ENCODE data around the gene TP53AIP1.

Gene TP53AIP1

GRCh38 chr11:128893578-128894285, 48.9 kb downstream of the TP53AIP1 start:
- no peak overlapping the region for H3K4me3 ChIP-seq (ENCODE audit: low read depth, low read length)
- TF ChIP-seq, protein P1, sequence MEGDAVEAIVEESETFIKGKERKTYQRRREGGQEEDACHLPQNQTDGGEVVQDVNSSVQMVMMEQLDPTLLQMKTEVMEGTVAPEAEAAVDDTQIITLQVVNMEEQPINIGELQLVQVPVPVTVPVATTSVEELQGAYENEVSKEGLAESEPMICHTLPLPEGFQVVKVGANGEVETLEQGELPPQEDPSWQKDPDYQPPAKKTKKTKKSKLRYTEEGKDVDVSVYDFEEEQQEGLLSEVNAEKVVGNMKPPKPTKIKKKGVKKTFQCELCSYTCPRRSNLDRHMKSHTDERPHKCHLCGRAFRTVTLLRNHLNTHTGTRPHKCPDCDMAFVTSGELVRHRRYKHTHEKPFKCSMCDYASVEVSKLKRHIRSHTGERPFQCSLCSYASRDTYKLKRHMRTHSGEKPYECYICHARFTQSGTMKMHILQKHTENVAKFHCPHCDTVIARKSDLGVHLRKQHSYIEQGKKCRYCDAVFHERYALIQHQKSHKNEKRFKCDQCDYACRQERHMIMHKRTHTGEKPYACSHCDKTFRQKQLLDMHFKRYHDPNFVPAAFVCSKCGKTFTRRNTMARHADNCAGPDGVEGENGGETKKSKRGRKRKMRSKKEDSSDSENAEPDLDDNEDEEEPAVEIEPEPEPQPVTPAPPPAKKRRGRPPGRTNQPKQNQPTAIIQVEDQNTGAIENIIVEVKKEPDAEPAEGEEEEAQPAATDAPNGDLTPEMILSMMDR (IDR thresholded peaks at IDR 0.05; ENCODE audit: low read depth, low read length, missing control alignments), result no peak
- DNase-seq (ENCODE audit: low read depth), result no peak

GRCh38 chr11:128892866-128893565, 49.7 kb downstream of the TP53AIP1 start:
- TF ChIP-seq, protein P1 (IDR thresholded peaks at IDR 0.05; ENCODE audit: low read depth, low read length, missing control alignments), result no peak
- DNase-seq (ENCODE audit: low read depth), result no peak
- no peak overlapping the region for H3K4me3 ChIP-seq (ENCODE audit: low read depth, low read length)

- TF ChIP-seq, protein P1 (IDR thresholded peaks at IDR 0.05; ENCODE audit: low read depth, low read length, missing control alignments), result no peak
- no peak overlapping the region for H3K4me3 ChIP-seq (ENCODE audit: low read depth, low read length)
- DNase-seq (ENCODE audit: low read depth), result no peak
These were observed 50.7 kb downstream of the TP53AIP1 start for GRCh38 chr11:128891913-128892398.

- no peak within 1 kb of the TSS for H3K4me3 ChIP-seq (ENCODE audit: low read depth, low read length)
- TF ChIP-seq, protein P1 (IDR thresholded peaks at IDR 0.05; ENCODE audit: low read depth, low read length, missing control alignments), result no peak
- DNase-seq (ENCODE audit: low read depth), result no peak
These were observed 51.9 kb downstream of the TP53AIP1 start, which contains the start of gene KCNJ5 for GRCh38 chr11:128890543-128891368. Gene KCNJ5 (plus strand): TSS chr11:128891356. CDS start chr11:128911274, 19,918 bp downstream.

GRCh38 chr11:128890216-128890542, 52.5 kb downstream of the TP53AIP1 start:
- TF ChIP-seq, protein P1 (IDR thresholded peaks at IDR 0.05; ENCODE audit: low read depth, low read length, missing control alignments), result no peak
- DNase-seq (ENCODE audit: low read depth), result no peak
- H3K4me3 ChIP-seq (ENCODE audit: low read depth, low read length), result no peak overlapping the region

- H3K4me3 ChIP-seq (ENCODE audit: low read depth, low read length), result no peak overlapping the region
- TF ChIP-seq, protein P1 (IDR thresholded peaks at IDR 0.05; ENCODE audit: low read depth, low read length, missing control alignments), result no peak
- no peak for DNase-seq (ENCODE audit: low read depth)
These were observed 52.9 kb downstream of the TP53AIP1 start for GRCh38 chr11:128889657-128890213.
